MM.1S (cell line): ENCODE data around the gene KLRD1.

Experiments used
- DNase-seq: peaks from one replicate; pipeline ENCODE4 v3.0.0-alpha.2; 2015
- H2AFZ ChIP-seq: fragments of 300-600 bp; sonication (generic); 2 replicates; pipeline ENCODE4 v1.6.0; 2016; ENCODE audit warnings: antibody characterized with exemption, low read length
- H3F3A ChIP-seq: fragments of 300-600 bp; sonication (generic); 2 replicates; pipeline ENCODE4 v1.6.1; 2016; ENCODE audit warnings: mild to moderate bottlenecking, antibody characterized with exemption, low read length, moderate library complexity, mixed read lengths; ENCODE audit not compliant: insufficient read depth
- H3K27ac ChIP-seq: fragments of 300-600 bp; sonication (generic); 2 replicates; pipeline ENCODE4 v1.5.1; 2016; ENCODE audit warnings: mild to moderate bottlenecking, low read length
- H3K27me3 ChIP-seq: fragments of 300-600 bp; sonication (generic); replicated peaks from 2 replicates; pipeline ENCODE4 v1.6.0; 2016; ENCODE audit warnings: low read length; ENCODE audit not compliant: insufficient read depth
- H3K36me3 ChIP-seq: fragments of 300-600 bp; sonication (generic); replicated peaks from 2 replicates; pipeline ENCODE4 v1.6.1; 2016; ENCODE audit warnings: mild to moderate bottlenecking, low read length, mixed read lengths; ENCODE audit not compliant: insufficient read depth
- H3K4me1 ChIP-seq: fragments of 300-600 bp; sonication (generic); 2 replicates; pipeline ENCODE4 v1.6.1; 2016; ENCODE audit warnings: low read length, mixed read lengths
- H3K4me2 ChIP-seq: fragments of 300-600 bp; sonication (generic); 2 replicates; pipeline ENCODE4 v1.6.0; 2016; ENCODE audit warnings: low read depth, low read length
- H3K4me3 ChIP-seq: fragments of 300-600 bp; sonication (generic); 2 replicates; pipeline ENCODE4 v1.5.1; 2016; ENCODE audit warnings: low read length, mixed read lengths
- H3K79me2 ChIP-seq: fragments of 300-600 bp; sonication (generic); 2 replicates; pipeline ENCODE4 v1.6.1; 2016; ENCODE audit warnings: mixed run types, low read length, mixed read lengths
- H3K9ac ChIP-seq: fragments of 300-600 bp; sonication (generic); 2 replicates; pipeline ENCODE4 v1.6.1; 2016; ENCODE audit warnings: low read length, mixed read lengths
- H3K9me2 ChIP-seq: fragments of 300-600 bp; sonication (generic); replicated peaks from 2 replicates; pipeline ENCODE4 v1.6.1; 2016; ENCODE audit warnings: mild to moderate bottlenecking, low read length, mixed read lengths; ENCODE audit not compliant: insufficient read depth
- H3K9me3 ChIP-seq: fragments of 300-600 bp; sonication (generic); replicated peaks from 2 replicates; pipeline ENCODE4 v1.6.1; 2016; ENCODE audit warnings: mild to moderate bottlenecking, low read length, mixed read lengths; ENCODE audit not compliant: insufficient read depth
- H4K20me1 ChIP-seq: fragments of 300-600 bp; sonication (generic); 2 replicates; pipeline ENCODE4 v1.6.1; 2016; ENCODE audit warnings: mild to moderate bottlenecking, low read length, moderate library complexity, mixed read lengths; ENCODE audit not compliant: insufficient read depth
- EZH2 ChIP-seq: fragments of 300-600 bp; sonication (generic); optimal IDR thresholded peaks from 2 replicates; pipeline ENCODE3; 2017; ENCODE audit warnings: low read depth, mild to moderate bottlenecking, antibody characterized with exemption, low read length, mixed read lengths
- EZH2phosphoT487 ChIP-seq: fragments of 300-600 bp; sonication (generic); IDR thresholded peaks from 2 replicates; pipeline ENCODE4 v1.6.1; 2018; ENCODE audit warnings: antibody characterized with exemption, low read length
- TF ChIP-seq, protein P1 (sequence below): fragments of 300-600 bp; sonication (generic); IDR thresholded peaks from 2 replicates; pipeline ENCODE4 v1.5.1; 2016; ENCODE audit warnings: antibody characterized with exemption, low read length, mixed read lengths

The KLRD1 gene, protein sequence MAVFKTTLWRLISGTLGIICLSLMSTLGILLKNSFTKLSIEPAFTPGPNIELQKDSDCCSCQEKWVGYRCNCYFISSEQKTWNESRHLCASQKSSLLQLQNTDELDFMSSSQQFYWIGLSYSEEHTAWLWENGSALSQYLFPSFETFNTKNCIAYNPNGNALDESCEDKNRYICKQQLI

GRCh38 chr12:10307630-10308029 is at the start of gene KLRD1:
KLRD1 (plus strand) TSS chr12:10307870; CDS start chr12:10308078, 208 bp downstream.
- no peaks in the 10 kb centered on the region for H3K4me1 ChIP-seq
- TF ChIP-seq EZH2phosphoT487, result no peak
- TF ChIP-seq EZH2, result no peak
- TF ChIP-seq, protein P1, sequence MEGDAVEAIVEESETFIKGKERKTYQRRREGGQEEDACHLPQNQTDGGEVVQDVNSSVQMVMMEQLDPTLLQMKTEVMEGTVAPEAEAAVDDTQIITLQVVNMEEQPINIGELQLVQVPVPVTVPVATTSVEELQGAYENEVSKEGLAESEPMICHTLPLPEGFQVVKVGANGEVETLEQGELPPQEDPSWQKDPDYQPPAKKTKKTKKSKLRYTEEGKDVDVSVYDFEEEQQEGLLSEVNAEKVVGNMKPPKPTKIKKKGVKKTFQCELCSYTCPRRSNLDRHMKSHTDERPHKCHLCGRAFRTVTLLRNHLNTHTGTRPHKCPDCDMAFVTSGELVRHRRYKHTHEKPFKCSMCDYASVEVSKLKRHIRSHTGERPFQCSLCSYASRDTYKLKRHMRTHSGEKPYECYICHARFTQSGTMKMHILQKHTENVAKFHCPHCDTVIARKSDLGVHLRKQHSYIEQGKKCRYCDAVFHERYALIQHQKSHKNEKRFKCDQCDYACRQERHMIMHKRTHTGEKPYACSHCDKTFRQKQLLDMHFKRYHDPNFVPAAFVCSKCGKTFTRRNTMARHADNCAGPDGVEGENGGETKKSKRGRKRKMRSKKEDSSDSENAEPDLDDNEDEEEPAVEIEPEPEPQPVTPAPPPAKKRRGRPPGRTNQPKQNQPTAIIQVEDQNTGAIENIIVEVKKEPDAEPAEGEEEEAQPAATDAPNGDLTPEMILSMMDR, result no peak
- H3K27ac ChIP-seq, result no peak within 1 kb of the TSS
- H3K36me3 ChIP-seq, result no peaks in the 10 kb centered on the region
- H2AFZ ChIP-seq, result no peak within 1 kb of the TSS
- no peak within 1 kb of the TSS for H3K9ac ChIP-seq
- H3F3A ChIP-seq, result no peaks in the 10 kb centered on the region
- H3K79me2 ChIP-seq, result no peaks in the 10 kb centered on the region
- no peak for DNase-seq
- no peaks in the 10 kb centered on the region for H3K27me3 ChIP-seq
- no peaks in the 10 kb centered on the region for H3K9me2 ChIP-seq
- H4K20me1 ChIP-seq, result no peaks in the 10 kb centered on the region
- H3K9me3 ChIP-seq, result no peaks in the 10 kb centered on the region
- H3K4me3 ChIP-seq, result no peak within 1 kb of the TSS
- no peak within 1 kb of the TSS for H3K4me2 ChIP-seq

DNA sequence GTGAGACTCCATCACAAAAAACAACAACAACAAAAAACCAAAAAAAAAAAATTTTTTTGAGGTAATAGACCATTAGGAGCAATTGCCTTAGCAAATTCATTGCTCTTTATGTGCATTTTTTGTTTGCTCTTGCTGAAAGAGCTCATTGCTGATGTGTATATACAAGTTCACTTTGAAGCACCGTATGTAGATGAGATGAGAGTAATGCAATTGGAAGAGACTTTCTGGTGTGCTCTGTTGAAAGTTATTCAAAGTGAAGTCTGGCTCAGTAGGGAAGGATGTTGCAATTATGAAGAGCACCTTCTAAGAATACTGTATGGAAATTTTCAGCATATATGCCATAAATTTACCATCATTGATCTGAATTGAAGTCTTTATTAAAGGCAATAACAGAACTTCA is 46.7 kb upstream of the KLRD1 start:
- no peak overlapping the region for H3K4me2 ChIP-seq
- no peaks in the 10 kb centered on the region for H3K9me3 ChIP-seq
- no peaks in the 10 kb centered on the region for H4K20me1 ChIP-seq
- H3K4me1 ChIP-seq, result no peaks in the 10 kb centered on the region
- no peak overlapping the region for H2AFZ ChIP-seq
- no peaks in the 10 kb centered on the region for H3K9me2 ChIP-seq
- no peaks in the 10 kb centered on the region for H3K36me3 ChIP-seq
- no peak for TF ChIP-seq EZH2
- TF ChIP-seq, protein P1, result no peak
- no peak for TF ChIP-seq EZH2phosphoT487
- H3K4me3 ChIP-seq, result no peak overlapping the region
- no peaks in the 10 kb centered on the region for H3F3A ChIP-seq
- no peak overlapping the region for H3K27ac ChIP-seq
- no peak for DNase-seq
- no peaks in the 10 kb centered on the region for H3K27me3 ChIP-seq
- H3K79me2 ChIP-seq, result no peaks in the 10 kb centered on the region
- H3K9ac ChIP-seq, result no peak overlapping the region

DNA sequence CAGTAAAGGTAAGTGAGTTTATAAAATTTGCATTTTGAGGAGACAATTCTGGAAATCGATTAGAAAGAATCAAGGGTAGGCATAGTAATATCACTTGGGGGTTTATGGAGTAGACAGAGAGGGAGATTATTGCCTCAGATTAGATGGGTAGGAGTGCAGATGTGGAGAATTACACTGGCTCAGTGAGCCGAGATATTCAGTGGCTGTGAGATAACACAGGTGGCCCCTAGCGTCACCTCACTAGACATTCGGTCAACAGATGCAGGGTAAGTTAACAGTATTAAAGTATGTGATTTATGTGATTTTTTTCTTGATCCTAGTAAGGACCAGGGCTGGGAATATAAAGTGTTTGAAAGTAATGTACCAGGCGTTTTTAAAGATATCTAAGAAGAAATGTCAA is 39.6 kb upstream of the KLRD1 start:
- Histone ChIP-seq H3K79me2 (no peaks in the 10 kb centered on the region), H3K9me2 (no peaks in the 10 kb centered on the region), H3K4me3 (no peak overlapping the region), H3K4me2 (no peak overlapping the region), H3K9ac (no peak overlapping the region), H3K4me1 (no peaks in the 10 kb centered on the region), H3K36me3 (no peaks in the 10 kb centered on the region), H3F3A (no peaks in the 10 kb centered on the region), H3K27ac (no peak overlapping the region), H3K9me3 (no peaks in the 10 kb centered on the region), H2AFZ (no peak overlapping the region), H3K27me3 (no peaks in the 10 kb centered on the region), H4K20me1 (no peaks in the 10 kb centered on the region)
- no peak for DNase-seq
- TF ChIP-seq EZH2 (no peak), EZH2phosphoT487 (no peak)
- TF ChIP-seq, protein P1, result no peak
